A549 treated with RU486 at 1 μM for 4 hours (cell line): Measurements from ENCODE around the gene FAM156A. TPM values are rescaled to one million over a fixed set of nuclear protein-coding genes. Genes with fewer than 3 reads are reported as not detected.

Experiments used
- total RNA-seq: library from RNA; stranded (reverse); fragments of 200-300 nt; extraction: Qiagen RNA extraction; gene quantifications from 5 replicates; pipeline ENCODE4 v1.2.3, GENCODE V29; 2022; ENCODE audit warnings: low read depth

The FAM156A gene, protein sequence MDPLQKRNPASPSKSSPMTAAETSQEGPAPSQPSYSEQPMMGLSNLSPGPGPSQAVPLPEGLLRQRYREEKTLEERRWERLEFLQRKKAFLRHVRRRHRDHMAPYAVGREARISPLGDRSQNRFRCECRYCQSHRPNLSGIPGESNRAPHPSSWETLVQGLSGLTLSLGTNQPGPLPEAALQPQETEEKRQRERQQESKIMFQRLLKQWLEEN
- total RNA-seq: 11.5 to 17.6 TPM (median 14.5 TPM) in 5 replicates

GRCh38 chrX:52958113-52958959, at the start of gene FAM156A:
TSS of gene FAM156A (minus strand) at chrX:52958518. CDS start at chrX:52948588, 9,930 bp downstream.

Other genes starting within 250 kb of the FAM156A start
- not detected in 5 replicates for gene SSX2B, start 207.3 kb downstream of the FAM156A start, total RNA-seq
- gene SPANXN5, start 161.1 kb downstream of the FAM156A start, total RNA-seq: not detected in 5 replicates
- gene XAGE5, start 147.2 kb downstream of the FAM156A start, total RNA-seq: not detected in 5 replicates
- gene XAGE3, start 90.4 kb downstream of the FAM156A start, total RNA-seq: not detected in 5 replicates
- 7.4 to 19.2 TPM (median 11.2 TPM) in 5 replicates for gene FAM156B, start 61.2 kb downstream of the FAM156A start, total RNA-seq
- not detected in 5 replicates for gene GPR173, start 90.3 kb upstream of the FAM156A start, total RNA-seq
- gene TSPYL2, start 123.8 kb upstream of the FAM156A start, total RNA-seq: 8.1 to 11.1 TPM (median 9.7 TPM) in 5 replicates
- gene KANTR, start 135.6 kb upstream of the FAM156A start, total RNA-seq: 0.92 to 1.6 TPM (median 1.3 TPM) in 5 replicates